ENCODE measurements around the gene DNA2.

DNA sequence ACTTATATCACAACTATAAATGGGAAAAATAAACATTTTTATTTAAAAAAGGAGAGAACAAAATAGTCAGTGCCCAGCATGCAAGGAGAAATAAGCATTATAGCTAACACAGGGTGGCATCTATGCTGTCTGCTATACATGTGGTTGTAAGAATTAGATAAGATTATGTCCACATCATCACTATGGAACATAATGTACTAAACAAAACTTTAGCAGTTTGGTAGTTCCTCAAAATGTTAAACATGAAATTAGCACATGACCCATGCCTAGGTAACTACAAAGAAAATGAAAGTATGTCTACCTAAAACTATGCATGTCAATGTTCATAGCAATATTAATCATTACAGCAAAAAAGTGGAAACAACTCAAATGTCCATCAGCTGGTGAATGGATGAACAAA lies 36.0 kb downstream of the DNA2 start:
- no peak for TF ChIP-seq EZH2 (IDR thresholded peaks at IDR 0.05; ENCODE audit: borderline replicate concordance)
- TF ChIP-seq, protein P1, sequence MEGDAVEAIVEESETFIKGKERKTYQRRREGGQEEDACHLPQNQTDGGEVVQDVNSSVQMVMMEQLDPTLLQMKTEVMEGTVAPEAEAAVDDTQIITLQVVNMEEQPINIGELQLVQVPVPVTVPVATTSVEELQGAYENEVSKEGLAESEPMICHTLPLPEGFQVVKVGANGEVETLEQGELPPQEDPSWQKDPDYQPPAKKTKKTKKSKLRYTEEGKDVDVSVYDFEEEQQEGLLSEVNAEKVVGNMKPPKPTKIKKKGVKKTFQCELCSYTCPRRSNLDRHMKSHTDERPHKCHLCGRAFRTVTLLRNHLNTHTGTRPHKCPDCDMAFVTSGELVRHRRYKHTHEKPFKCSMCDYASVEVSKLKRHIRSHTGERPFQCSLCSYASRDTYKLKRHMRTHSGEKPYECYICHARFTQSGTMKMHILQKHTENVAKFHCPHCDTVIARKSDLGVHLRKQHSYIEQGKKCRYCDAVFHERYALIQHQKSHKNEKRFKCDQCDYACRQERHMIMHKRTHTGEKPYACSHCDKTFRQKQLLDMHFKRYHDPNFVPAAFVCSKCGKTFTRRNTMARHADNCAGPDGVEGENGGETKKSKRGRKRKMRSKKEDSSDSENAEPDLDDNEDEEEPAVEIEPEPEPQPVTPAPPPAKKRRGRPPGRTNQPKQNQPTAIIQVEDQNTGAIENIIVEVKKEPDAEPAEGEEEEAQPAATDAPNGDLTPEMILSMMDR (IDR thresholded peaks at IDR 0.05; ENCODE audit: poor library complexity): no peak
- no peak for TF ChIP-seq EZH2phosphoT487 (IDR thresholded peaks at IDR 0.05; ENCODE audit: low read depth, severe bottlenecking, unreplicated experiment)

All from hepatocyte (in vitro differentiated cells).